Ecto neural progenitor cell (in vitro differentiated cells): ENCODE measurements around the gene NDC80.
"Not testable (repeated sequence)": the region's sequence is repeated elsewhere in the genome, so short reads cannot be mapped to it uniquely, and the experiment has no call there.

Source experiments
- DNase-seq: peaks from one replicate; pipeline ENCODE4 v3.0.0-alpha.2; 2018; ENCODE audit warnings: low spot score

Gene NDC80

DNA sequence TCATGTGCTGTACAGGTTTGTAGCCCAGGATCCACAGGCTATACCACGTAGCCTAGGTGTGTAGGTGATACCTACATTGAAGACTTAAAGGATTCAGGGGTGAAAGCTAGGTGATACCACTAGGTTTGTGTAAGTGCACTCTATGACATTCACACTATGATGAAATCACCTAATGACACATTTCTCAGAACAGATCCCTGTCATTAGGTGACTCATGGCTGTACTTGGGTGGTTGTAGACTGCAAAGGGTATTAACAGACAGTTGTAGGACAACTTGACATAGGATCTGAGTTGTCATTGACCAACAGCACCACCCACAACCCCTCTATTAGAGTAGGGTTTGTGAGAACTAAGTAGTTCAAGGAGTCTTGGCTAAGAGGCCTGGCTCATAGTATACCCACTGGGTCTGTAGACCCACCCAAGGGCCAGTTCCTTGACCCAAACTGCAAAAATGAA, 56.5 kb downstream of the NDC80 start:
- no peak for DNase-seq

DNA sequence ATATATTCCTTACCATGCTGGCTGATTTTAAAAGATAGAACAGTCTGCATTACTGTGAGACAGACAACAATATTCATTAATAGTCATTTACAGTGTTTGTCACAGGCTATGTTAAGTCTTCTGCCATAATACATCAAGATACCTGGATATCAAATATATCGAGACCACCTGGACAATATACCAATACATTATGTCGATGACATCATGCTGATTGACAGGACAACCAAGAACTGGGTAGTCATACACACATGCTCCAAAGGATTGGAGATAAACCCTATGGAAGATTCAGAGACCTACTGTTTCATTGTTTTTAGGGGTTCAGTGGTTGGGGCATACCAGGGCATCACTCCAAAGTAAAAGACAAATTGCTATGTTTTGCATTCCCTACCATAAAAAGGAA, 57.6 kb downstream of the NDC80 start:
- DNase-seq: no peak

DNA sequence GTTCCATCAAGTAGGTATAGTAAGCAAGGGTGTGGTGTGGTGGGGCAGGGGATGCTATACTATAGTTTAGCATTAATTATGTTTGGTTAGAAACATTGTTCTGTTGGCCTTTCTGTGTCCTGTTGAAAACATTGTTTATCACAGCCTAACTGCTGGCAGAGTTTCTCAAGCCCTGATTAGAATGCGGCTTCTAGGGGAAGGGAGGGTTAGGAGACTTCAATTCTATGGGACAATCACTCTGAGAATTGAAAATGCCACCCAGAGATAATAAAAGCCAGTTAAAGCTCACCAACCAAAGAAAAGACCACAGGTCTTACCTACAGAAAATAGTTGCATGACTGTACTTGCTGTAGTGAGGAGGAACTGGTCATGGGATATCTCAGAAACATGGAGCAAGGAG, 64.2 kb downstream of the NDC80 start:
- no peak for DNase-seq

DNA sequence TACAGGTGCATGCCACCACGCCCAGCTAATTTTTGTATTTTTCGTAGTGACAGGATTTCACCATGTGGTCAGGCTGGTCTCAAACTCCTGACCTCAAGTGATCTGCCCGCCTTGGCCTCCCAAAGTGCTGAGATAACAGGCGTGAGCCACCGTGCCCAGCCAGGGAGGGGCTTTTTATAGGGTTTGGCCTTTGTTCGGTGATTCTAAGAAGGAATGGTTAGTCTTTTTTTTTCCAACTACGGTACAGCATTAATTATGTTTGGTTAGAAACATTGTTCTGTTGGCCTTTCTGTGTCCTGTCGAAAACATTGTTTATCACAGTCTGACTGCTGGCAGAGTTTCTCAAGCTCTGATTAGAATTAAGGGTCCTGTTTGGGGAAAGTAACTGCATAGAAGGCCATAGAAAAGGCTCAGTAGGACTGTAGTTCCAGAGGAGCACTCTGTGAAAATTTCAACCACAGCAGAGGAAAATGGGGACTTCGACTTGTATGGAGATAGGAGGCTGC, 64.8 kb downstream of the NDC80 start:
- DNase-seq: no peak

DNA sequence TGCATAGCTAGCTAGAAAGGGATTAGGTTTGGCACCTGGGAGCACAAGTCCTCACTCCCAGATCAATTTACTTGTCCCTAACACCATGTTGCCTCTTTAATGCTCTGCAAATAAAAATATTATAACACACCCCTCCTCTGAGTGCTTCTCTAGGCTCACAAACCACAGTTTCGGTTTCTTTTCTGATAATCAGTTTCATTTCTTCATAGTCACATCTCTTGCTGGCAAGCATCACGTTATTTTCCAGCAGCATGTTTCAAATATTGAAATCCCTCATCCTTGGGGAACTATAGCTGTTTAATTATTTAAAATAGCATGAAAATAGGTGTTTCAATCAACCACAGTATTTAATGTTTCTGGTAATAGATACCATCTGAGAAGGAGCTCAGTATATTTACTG, 70.3 kb downstream of the NDC80 start:
- DNase-seq: no peak

DNA sequence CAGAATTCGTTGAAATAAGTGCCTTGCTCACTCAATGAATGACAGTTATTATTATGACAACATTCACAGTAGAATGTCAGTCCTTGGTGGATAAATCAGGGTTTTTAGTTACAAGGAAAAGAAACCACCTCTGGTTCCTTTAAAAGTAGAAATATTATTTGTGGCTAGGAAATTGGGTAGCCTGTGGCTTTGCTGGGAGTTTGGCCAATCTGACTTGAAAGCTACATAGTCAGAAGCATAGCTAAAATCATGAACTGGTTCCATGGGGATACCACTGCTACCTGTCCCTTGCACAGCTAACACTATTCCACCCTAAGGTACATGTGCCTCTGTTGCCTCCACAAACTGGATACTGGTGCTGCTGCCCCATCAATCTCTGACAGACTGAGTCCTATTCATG, 71.4 kb downstream of the NDC80 start:
- no peak for DNase-seq

DNA sequence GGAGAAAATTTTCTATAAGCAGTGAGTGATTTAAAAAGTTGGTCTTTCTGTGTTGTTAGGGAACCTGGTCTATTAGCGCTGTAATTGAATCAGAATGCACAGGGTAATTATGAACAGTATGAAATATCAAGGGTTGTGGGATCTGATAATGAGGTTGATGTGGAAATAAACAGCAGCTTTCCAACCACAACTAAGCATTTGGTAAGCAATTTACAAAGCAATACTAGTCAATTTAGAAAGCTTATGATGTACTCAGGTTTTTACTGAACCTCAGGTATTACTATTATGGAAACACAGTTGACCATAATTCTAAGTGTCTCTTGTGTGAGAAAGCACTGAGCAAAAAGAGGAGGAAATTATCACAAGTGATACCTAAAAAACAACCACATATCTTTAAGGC, 73.2 kb downstream of the NDC80 start:
- DNase-seq: no peak

DNA sequence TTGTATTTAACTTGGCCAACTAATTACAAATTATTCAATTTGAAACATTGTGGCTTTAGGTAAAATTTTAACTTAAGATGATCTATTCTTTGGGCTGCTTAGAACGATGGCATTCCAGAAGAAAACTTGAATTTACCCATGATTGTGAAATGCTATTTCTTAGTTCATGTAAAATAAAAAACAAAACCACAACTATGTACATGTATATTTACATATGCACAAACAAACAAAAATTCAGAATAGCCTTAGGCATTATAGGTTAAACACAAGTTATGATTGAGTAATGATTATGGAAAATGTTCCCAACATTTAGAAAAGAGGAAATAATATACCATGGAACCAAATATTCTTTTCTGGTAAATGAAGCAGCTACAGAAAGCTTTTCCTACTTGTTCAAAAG, 80.6 kb downstream of the NDC80 start:
- no peak for DNase-seq

DNA sequence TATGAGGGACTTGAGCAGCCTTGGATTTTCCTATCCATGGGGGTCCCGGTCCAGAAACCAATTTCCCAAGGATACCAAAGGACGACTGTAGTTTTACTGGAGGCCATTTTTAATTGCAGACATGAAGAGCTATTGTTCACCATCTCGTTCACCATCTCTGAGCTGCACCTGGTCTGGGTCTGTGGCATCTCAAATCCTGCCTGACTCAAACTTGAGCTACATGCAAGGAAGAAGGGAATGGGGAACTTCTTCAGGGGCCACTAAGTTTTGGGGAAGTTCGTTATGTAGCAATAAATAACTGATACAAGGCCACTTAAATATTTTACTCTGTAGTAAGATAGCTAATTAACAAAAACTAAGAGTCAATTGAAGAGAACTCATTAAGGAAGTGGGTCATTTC, 82.1 kb downstream of the NDC80 start:
- DNase-seq: no peak

DNA sequence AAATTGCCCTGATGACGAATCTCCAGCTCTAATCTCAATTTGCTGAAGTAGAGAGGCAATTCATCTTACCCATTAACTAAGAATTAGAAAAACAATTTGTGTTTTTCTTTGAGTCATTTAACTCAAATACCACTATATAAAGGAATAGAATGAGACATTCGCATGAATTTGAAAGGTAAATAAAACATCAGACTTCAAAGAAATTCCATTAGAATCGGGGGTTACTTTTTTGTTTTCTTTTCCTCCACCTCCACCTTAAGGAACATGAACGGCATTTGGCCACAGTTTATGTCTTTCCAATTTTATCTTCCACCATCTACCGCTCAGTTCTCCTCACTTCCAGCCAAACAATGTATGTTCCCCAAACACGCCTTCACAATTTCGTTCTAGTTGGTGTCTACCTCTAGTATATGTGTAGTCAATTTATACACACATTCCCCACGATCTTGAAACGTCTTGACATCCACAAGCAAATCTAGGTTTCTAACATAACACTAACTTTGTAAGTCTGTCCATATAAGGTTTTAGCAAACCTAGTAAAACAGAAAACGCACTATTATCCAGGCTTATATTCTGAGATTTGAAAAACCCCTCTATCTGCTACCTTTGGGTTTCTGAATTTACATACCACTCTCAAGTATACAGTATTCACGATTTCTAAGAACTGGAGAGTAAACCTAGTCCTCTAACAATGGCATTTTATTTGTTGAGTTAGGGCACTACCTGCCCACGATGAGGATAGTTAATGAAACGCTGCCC, 83.0 kb downstream of the NDC80 start:
- no peak for DNase-seq

DNA sequence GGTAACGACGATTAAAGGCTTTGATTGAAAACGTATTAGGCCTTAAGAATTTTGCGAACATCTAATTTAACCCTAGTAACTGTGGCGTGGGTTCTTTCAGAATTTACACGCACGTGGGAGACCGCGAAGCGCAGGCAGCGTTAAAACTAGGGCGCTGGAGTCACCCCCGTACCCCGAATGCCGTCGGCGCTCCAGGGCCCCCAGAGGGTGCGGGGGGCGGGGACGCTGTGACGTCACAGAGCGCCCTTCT, 83.5 kb downstream of the NDC80 start:
- no peak for DNase-seq

DNA sequence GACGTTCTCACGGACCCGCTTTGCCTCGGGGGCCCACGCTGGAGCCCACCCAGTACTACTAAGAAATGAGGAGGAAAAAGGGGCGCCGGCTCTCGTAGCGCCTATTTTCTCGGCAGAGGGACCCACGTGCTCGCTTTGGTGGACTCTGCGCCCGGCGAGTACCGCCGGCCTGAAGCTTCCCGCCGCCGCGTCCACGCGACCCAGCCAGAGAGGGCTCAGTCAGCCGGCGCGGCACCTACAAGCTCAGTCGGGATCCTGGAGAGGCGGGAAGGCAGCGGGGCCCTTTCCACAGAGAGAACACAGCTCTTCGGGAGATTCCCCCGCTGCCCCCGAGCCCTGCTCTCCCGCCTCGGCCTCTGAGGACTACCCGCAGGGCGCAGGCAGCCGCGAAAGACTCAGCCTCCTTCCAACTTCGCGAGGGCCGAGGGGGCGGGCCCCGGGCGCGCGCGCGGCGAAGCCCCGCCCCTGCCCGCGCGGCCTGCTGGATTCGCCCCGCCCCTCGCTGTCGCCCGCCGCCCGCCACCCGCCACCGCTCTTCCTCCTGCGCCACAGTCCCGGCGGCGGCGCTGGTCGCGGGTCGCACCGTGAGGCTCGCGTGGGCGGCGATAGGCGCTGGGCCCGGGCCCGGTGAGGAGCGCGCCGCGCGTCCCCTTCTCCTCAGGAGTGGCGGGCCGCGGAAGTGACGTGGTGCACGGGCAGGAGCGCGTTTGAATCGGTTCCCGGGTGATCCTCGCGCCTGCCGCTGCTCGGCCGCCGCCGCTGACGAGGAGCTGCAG, 84.0 kb downstream of the NDC80 start, which contains the start of gene SMCHD1:
SMCHD1 (plus strand) TSS at position 549 of the 776 bp plus-strand sequence. CDS start 350 bp downstream, outside the sequence.
- DNase-seq: peak; percentile 89

DNA sequence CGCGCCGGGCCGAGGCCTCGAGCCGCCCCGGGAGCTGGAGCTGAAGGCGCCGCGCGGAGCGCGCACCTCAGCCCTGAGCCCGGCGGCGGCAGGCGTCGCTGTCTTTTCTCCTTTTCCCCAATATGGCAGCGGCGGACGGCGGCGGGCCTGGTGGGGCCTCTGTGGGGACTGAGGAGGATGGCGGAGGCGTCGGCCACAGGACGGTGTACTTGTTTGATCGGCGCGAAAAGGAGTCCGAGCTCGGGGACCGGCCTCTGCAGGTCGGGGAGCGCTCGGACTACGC, 84.5 kb downstream of the NDC80 start:
- no peak for DNase-seq

DNA sequence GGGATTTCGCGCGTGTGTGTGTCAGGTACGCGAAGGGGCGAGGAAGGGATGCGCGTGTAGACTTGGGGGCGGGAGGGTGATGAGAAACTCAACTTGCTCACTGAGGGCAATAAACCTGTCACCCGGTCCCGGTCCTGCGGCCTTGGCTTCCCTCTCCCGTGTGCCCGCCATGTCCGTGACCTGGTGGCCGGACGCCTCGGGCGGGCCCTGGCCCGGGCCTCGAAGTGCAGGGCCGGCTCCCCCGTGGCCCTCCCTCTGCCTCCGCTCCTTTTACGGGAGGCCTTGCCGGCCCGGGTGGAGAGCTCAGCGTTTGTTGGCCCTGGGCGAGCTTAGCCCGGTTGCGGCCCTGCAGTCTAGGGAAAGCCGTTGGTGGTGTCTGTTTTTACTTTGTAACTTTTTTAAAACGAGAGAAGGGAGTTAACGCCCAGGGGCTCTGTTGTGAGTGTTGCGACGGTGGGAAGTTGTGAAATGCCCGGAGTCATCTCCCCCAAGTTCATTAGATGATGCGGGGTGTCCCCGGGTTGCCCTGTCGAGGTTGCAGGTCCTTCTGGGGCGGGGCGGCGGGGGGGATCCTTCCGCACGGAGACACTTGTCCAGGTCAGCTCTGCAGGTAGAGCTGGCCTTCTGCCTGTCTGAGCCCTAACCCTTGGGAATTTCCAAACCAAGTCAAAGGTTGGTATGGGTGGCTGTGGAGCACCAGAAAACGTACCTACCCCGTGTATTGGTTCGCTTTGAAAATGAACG, 85.1 kb downstream of the NDC80 start:
- peak; percentile 56 for DNase-seq

DNA sequence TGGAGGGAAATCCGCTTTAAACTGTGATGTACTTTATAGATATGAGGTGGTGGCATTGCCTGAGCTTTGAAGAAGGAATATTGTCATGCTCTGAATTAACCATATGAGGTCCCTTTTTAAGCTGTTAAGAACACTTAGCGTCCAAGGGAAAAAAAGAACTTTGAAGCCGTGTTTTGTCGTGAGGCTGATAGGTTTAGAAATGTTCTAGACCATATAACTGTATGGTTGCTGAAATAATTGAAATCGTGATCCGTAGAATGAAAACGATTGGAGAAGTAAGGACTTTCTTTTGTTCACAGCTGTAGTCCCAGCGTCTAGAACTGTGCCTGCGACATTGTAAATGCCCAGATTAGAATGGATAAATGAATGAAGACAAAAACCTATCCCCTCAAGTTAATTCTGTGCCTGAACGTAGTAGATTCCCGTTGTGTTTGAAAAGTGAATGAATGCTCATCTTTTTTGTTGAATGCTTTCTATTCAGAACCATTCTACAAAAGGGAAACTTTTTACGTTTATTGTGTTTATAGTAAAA, 85.7 kb downstream of the NDC80 start:
- no peak for DNase-seq

DNA sequence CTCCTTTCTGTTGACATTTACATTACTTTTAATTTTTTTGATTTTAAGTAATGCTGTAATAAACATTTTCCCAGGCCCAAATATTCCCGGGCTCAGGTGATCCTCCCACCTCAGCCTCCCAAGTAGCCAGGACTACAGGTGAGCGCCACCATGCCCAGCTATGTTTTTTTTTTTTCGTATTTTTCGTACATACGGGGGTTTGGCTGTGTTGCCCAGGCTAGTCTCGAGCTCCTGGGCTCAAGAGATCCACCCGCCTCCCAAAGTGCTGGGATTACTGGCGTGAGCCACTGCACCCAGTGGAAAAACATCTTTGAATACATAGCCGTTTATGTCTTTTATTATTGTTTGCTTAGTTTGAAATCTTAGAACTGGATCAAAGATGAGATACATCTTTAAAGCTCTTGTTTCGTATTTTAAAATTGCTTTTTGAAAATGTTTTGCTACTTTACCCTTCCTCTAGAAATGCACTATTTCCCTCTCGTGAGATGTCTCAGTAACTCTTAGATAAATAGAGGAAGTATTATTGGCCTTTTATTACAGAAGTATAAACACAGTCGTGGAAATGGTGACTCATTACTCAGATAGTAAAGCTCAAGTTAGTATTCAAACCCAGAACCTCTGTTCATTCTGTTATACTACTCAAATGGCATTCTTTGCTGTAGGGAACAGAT, 86.6 kb downstream of the NDC80 start:
- no peak for DNase-seq

DNA sequence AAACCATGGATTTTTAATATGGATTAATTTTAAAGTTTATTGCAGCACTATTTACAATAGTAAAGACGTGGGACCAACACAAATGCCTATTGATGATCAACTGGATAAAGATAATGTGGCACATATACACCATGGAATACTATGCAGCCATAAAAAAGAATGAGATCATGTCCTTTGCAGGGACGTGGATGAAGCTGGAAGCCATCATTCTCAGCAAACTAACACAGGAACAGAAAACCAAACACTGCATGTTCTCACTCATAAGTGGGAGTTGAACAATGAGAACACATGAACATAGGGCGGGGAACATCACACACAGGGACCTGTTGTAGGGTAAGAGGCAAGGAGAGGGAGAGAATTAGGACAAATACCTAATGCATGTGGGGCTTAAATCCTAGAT, 89.5 kb downstream of the NDC80 start:
- DNase-seq: not testable (repeated sequence)

DNA sequence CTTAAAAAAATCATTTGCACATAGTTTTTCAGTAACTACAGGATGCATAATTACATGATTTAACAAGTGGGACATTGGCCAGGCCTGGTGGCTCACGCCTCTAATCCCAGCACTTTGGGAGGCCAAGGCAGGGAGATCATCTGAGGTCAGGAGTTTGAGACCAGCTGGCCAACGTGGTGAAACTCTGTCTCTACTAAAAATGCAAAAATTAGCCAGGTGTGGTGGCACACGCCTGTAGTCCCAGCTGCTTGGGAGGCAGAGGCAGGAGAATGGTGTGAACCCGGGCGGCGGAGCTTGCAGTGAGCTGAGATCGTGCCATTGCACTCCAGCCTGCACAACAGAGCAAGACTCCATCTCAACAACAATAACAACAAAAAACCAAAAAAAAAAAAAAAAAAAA, 90.9 kb downstream of the NDC80 start:
- not testable (repeated sequence) for DNase-seq

DNA sequence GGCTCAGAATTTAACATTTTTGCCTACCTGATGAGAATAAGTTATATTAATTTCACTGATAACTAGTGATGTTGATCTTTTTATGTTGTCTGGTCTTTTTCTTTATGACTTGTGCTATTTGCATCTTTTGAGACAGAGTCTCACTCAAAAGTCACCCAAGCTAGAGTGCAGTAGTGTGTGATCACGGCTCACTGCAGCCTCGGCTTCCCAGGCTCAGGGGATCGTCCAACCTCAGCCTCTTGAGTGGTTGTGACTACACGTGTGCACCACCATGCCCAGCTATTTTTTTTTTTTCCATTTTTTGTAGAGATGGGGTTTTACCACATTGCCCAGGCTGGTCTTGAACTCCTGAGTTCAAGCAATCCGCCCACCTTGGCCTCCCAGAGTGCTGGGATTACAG, 91.6 kb downstream of the NDC80 start:
- DNase-seq: no peak
